NT2/D1 (cell line): ENCODE results near the gene PNMA8B.

Experiments used
- DNase-seq: peaks from one replicate; pipeline ENCODE4 v3.0.0-alpha.2; 2011; ENCODE audit warnings: low read depth, low spot score
- H3K27me3 ChIP-seq: 2 replicates; pipeline ENCODE4 v1.6.0; 2011; ENCODE audit warnings: mild to moderate bottlenecking; ENCODE audit not compliant: insufficient read length, insufficient read depth
- H3K36me3 ChIP-seq: 2 replicates; pipeline ENCODE4 v1.6.1; 2011; ENCODE audit warnings: mild to moderate bottlenecking, low read length, mixed read lengths; ENCODE audit not compliant: insufficient read depth, insufficient read length
- H3K4me1 ChIP-seq: 2 replicates; pipeline ENCODE4 v1.5.1; 2011; ENCODE audit not compliant: insufficient read depth, insufficient read length
- H3K4me3 ChIP-seq: 2 replicates; pipeline ENCODE4 v1.5.1; 2011; ENCODE audit warnings: low read depth; ENCODE audit not compliant: insufficient read length
- H3K9ac ChIP-seq: 2 replicates; pipeline ENCODE4 v1.6.0; 2011; ENCODE audit warnings: low read depth; ENCODE audit not compliant: insufficient read length
- H3K9me3 ChIP-seq: 2 replicates; pipeline ENCODE4 v1.5.1; 2011; ENCODE audit warnings: mild to moderate bottlenecking, low read length; ENCODE audit not compliant: insufficient read depth
- SUZ12 ChIP-seq: IDR thresholded peaks from 2 replicates; pipeline ENCODE4 v1.6.1; 2011; ENCODE audit not compliant: insufficient read length, insufficient read depth; ENCODE audit errors: extremely low read depth
- YY1 ChIP-seq: IDR thresholded peaks from 2 replicates; pipeline ENCODE4 v1.6.1; 2011; ENCODE audit not compliant: insufficient read length, insufficient read depth
- ZNF274 ChIP-seq: IDR thresholded peaks from 2 replicates; pipeline ENCODE4 v1.6.1; 2011; ENCODE audit warnings: mild to moderate bottlenecking, low read depth, low read length

Gene PNMA8B

GRCh38 chr19:46494941-46495785 is 504 bp downstream of the PNMA8B start:
- no peak for DNase-seq
- Histone ChIP-seq H3K4me1 (peaks cover 12% of the 10 kb centered on the region), H3K4me3 (peak overlapping the region; percentile 43), H3K27me3 (no peaks in the 10 kb centered on the region), H3K9me3 (no peaks in the 10 kb centered on the region), H3K9ac (peak overlapping the region; percentile 66), H3K36me3 (no peaks in the 10 kb centered on the region)
- TF ChIP-seq SUZ12 = no peak
- TF ChIP-seq ZNF274 = no peak
- TF ChIP-seq YY1 = no peak

DNA sequence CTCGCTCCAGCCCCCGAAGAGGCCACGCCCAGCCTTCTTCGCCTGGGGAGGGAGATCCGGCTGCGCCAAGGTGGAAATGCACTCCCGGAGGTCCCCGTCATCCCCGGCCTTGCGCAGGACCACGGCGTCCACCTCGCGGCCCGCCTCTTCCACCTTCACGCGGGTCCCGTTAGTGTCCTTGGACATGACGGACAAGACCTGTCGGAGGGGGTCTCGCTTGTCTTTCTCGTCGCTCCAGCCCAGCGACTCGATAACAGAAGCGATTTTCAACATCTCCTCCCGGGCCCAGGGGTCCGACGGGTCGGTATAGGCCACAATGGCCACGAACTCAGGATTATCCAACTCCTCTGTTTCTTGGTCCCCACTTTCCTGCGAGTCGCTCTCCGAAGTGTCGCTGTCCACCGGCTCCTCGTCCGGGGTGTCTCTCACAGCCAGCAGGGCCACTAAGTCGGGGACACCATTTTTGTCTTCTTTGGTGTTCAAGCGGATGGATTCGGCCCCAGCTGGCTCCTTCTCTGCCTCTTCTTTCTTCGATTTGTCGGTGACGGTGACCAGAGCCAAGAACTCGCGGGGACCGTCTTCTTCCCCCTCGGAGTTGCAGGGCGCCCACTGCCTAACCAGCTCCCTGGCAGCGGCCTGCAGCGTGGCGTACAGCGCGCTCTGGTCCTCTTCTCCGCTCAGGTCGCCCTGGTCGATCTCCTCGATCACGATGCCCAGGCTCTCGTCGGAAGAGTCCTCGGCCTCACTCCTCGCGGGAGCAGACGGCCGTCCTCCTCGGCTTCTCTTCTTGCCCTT is 1.3 kb downstream of the PNMA8B start:
- peaks cover 16% of the 10 kb centered on the region for H3K4me1 ChIP-seq
- H3K27me3 ChIP-seq = no peaks in the 10 kb centered on the region
- no peaks in the 10 kb centered on the region for H3K9me3 ChIP-seq
- H3K9ac ChIP-seq = peak overlapping the region; percentile 32
- no peak for DNase-seq
- no peaks in the 10 kb centered on the region for H3K36me3 ChIP-seq
- TF ChIP-seq YY1 (no peak), ZNF274 (no peak), SUZ12 (no peak)
- H3K4me3 ChIP-seq = no peak overlapping the region

DNA sequence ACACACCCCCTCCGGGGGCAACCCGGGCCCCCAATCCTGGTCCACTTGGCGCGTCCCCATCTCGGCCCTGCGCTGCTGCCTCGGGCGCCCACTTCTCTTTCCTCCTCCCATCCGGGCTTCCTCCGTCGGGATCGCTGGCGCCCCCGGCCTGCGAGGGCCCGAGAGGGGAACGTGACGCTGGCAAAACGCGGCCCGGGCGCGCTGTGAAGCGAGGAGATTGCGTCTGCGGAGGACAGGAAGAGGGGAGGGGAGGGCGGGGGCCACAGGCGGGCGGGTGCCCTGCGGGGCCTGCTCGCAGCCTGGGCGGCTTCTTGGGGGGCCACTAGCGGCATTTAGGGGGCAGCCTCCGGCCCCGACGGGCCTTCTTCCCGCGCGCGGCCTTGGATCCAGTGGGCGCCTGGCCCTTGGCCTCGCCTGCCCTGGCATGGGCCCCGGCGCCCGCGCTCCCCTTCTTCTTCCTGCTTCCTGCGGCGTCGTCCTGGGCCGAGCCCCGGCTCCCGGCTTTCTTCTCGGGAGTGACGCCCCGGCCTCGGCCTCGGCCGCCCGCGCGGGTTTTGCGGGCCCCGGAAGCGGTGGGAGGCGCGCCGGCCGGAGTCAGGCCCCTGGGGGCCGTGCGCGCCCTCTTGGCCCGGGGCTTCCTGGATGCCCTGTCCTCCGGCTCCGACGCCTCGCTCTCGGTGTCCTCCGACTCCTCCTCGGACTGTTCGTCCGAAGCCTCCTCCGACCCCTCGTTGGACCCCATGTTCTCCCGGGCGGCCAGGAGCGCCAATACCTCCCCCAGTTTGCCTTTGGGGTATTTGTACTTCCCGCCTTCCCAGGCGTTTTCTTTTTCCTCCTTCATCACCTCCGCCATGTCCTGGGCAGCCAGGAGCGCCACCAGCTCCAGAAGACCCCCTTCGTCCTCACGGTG is 2.2 kb downstream of the PNMA8B start:
- Histone ChIP-seq H3K9me3 (no peaks in the 10 kb centered on the region), H3K27me3 (no peaks in the 10 kb centered on the region), H3K9ac (no peak overlapping the region), H3K4me1 (peaks cover 20% of the 10 kb centered on the region), H3K36me3 (no peaks in the 10 kb centered on the region), H3K4me3 (no peak overlapping the region)
- no peak for TF ChIP-seq ZNF274
- no peak for TF ChIP-seq SUZ12
- no peak for TF ChIP-seq YY1
- DNase-seq = no peak

- peaks cover 20% of the 10 kb centered on the region for H3K4me1 ChIP-seq
- no peak overlapping the region for H3K9ac ChIP-seq
- no peak for DNase-seq
- no peaks in the 10 kb centered on the region for H3K9me3 ChIP-seq
- TF ChIP-seq YY1 (no peak), ZNF274 (no peak), SUZ12 (no peak)
- no peaks in the 10 kb centered on the region for H3K36me3 ChIP-seq
- H3K4me3 ChIP-seq = no peak overlapping the region
- H3K27me3 ChIP-seq = no peaks in the 10 kb centered on the region
These were observed 2.8 kb downstream of the PNMA8B start for GRCh38 chr19:46492841-46493235.

DNA sequence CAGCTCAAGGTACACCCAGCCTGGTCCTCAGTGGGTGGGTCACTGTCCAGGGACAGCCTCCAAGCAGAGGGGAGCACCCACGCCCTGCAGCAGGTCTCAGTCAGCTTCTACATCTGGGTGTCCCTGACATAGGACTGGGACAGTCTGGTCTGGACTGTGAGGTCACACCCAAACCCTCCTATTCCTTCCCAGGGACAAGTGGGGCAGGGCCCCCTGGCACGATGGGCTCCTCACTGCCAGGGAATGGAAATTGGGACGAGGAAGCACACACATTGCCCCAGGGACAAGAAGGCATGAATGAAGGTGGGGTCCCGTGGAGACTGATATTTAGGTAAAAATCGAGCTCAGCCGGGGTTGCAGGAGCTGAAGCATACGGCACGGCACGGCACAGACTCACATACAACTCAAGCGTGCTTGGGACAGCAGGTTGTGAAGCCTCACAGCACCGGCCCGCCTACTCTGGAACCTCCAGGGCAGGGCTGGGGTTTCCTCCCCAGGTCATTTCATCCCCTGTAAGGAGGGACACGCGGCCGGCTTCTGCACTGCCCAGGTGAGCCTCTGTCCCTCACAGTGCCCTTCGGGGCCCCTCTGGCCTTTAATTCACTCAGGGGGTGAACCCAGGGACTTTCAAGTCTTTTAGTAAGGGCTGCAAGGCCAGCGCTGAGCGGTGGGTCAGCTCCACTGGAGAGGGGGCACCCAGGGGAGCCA is 3.5 kb downstream of the PNMA8B start:
- peaks cover 23% of the 10 kb centered on the region for H3K4me1 ChIP-seq
- H3K9me3 ChIP-seq = no peaks in the 10 kb centered on the region
- H3K9ac ChIP-seq = no peak overlapping the region
- no peaks in the 10 kb centered on the region for H3K36me3 ChIP-seq
- no peak for DNase-seq
- H3K4me3 ChIP-seq = no peak overlapping the region
- TF ChIP-seq SUZ12 = no peak
- no peak for TF ChIP-seq YY1
- TF ChIP-seq ZNF274 = no peak
- peaks cover 3% of the 10 kb centered on the region for H3K27me3 ChIP-seq

DNA sequence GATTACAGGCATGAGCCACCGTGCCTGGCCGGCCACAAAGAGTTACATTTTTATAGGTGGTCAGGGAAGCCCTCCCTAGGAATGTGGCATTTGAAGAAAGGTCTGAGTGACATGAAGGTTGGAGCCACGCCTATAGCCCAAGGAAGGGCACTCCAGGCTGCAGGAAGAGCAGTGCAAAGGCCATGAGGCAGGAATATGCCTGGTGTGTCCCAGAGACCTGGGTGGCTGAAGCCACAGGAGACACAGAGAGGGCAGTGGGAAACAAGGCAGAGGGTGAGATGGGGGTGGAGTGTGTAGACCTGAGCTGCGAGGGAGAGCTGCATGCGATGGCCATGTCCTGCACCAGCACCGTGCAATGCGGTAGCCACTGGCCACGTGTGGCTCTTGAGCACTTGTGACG is 4.9 kb downstream of the PNMA8B start:
- Histone ChIP-seq H3K4me3 (no peak overlapping the region), H3K27me3 (peaks cover 4% of the 10 kb centered on the region), H3K4me1 (peaks cover 23% of the 10 kb centered on the region), H3K36me3 (no peaks in the 10 kb centered on the region), H3K9me3 (no peaks in the 10 kb centered on the region), H3K9ac (no peak overlapping the region)
- TF ChIP-seq YY1 = no peak
- TF ChIP-seq ZNF274 = no peak
- no peak for TF ChIP-seq SUZ12
- no peak for DNase-seq
